H1 (cell line): ENCODE data around the gene BOLA3. TPM values are rescaled to one million over a fixed set of nuclear protein-coding genes. Genes with fewer than 3 reads are reported as not detected.

Source experiments
- BACH1 ChIP-seq: IDR thresholded peaks from 2 replicates; pipeline ENCODE4 v1.6.1; 2012; ENCODE audit warnings: low read length, improper control_type of control experiment
- BRCA1 ChIP-seq: IDR thresholded peaks from 2 replicates; pipeline ENCODE4 v1.6.1; 2012; ENCODE audit warnings: low read depth, low read length, improper control_type of control experiment
- CBX8 ChIP-seq: fragments of 300-800, 300-1000 bp; sonication (generic); IDR thresholded peaks from 2 replicates; pipeline ENCODE4 v1.7.1; 2016; ENCODE audit warnings: low read depth, low read length, borderline replicate concordance
- CHD1 ChIP-seq: IDR thresholded peaks from 2 replicates; pipeline ENCODE4 v1.6.1; 2012; ENCODE audit warnings: low read depth, low read length, improper control_type of control experiment
- CHD2 ChIP-seq: IDR thresholded peaks from 2 replicates; pipeline ENCODE4 v1.6.1; 2012; ENCODE audit warnings: low read length, improper control_type of control experiment
- EGR1 ChIP-seq: IDR thresholded peaks from 2 replicates; pipeline ENCODE4 v1.6.1; 2011; ENCODE audit warnings: low read depth, low read length, borderline replicate concordance
- EP300 ChIP-seq, 2 experiments: IDR thresholded peaks; 1 replicate in 1 of 2; 2 replicates in 1 of 2; pipeline ENCODE4 v1.6.1; 2011 to 2012; ENCODE audit warnings: low read depth in 2 of 2, low read length in 2 of 2, mild to moderate bottlenecking in 2 of 2, borderline replicate concordance in 1 of 2, inconsistent platforms in 1 of 2, moderate library complexity in 1 of 2
- GABPA ChIP-seq: IDR thresholded peaks from 2 replicates; pipeline ENCODE4 v1.6.1; 2011; ENCODE audit warnings: mild to moderate bottlenecking, low read length, moderate library complexity, borderline replicate concordance; ENCODE audit not compliant: insufficient read depth
- HDAC6 ChIP-seq: IDR thresholded peaks from one replicate; pipeline ENCODE4 v1.7.1; 2012; ENCODE audit warnings: low read depth, mild to moderate bottlenecking, inconsistent platforms, low read length, moderate library complexity
- JUN ChIP-seq: IDR thresholded peaks from 2 replicates; pipeline ENCODE4 v1.6.1; 2011; ENCODE audit warnings: low read depth, mild to moderate bottlenecking, improper control_type of control experiment, low read length
- JUND ChIP-seq: IDR thresholded peaks from 2 replicates; pipeline ENCODE4 v1.6.1; 2011; ENCODE audit warnings: mild to moderate bottlenecking, improper control_type of control experiment, low read length
- NRF1 ChIP-seq: IDR thresholded peaks from 2 replicates; pipeline ENCODE4 v1.6.1; 2011; ENCODE audit warnings: mild to moderate bottlenecking, low read depth, low read length, improper control_type of control experiment
- PHF8 ChIP-seq: fragments of 200-600 bp; sonication (generic); conservative IDR thresholded peaks from 2 replicates; pipeline ENCODE4 v1.7.1; 2012; ENCODE audit warnings: low read depth, mild to moderate bottlenecking, inconsistent platforms, low read length, moderate library complexity
- POLR2AphosphoS5 ChIP-seq: IDR thresholded peaks from 2 replicates; pipeline ENCODE4 v1.6.1; 2011; ENCODE audit warnings: low read depth, low read length
- RAD21 ChIP-seq, 2 experiments: IDR thresholded peaks in 1 of 2; conservative IDR thresholded peaks in 1 of 2; 2 replicates each; pipeline ENCODE4 v1.6.1; 2011; ENCODE audit warnings: low read depth in 2 of 2, low read length in 2 of 2, improper control_type of control experiment in 1 of 2, inconsistent platforms in 1 of 2, mild to moderate bottlenecking in 1 of 2, moderate library complexity in 1 of 2
- RXRA ChIP-seq: IDR thresholded peaks from 2 replicates; pipeline ENCODE4 v1.6.1; 2011; ENCODE audit warnings: low read depth, mild to moderate bottlenecking, low read length, moderate library complexity; ENCODE audit not compliant: insufficient read depth
- SAP30 ChIP-seq: fragments of 300-600 bp; sonication (generic); IDR thresholded peaks from 2 replicates; pipeline ENCODE4 v1.7.1; 2012; ENCODE audit warnings: low read length, moderate library complexity, mild to moderate bottlenecking, inconsistent platforms; ENCODE audit not compliant: insufficient read depth, insufficient replicate concordance
- SIN3A ChIP-seq, 2 experiments: IDR thresholded peaks in 1 of 2; conservative IDR thresholded peaks in 1 of 2; 2 replicates each; pipeline ENCODE4 v1.6.1; 2011 to 2012; ENCODE audit warnings: low read length in 2 of 2, improper control_type of control experiment in 1 of 2, low read depth in 1 of 2, mild to moderate bottlenecking in 1 of 2
- SP2 ChIP-seq: IDR thresholded peaks from 2 replicates; pipeline ENCODE4 v1.6.1; 2012; ENCODE audit warnings: mild to moderate bottlenecking, low read length, inconsistent platforms
- SP4 ChIP-seq: IDR thresholded peaks from 2 replicates; pipeline ENCODE4 v1.6.1; 2012; ENCODE audit warnings: low read length, inconsistent platforms
- TAF7 ChIP-seq: optimal IDR thresholded peaks from 2 replicates; pipeline ENCODE3; 2011; ENCODE audit warnings: low read depth, mild to moderate bottlenecking, inconsistent platforms, low read length, moderate library complexity, borderline replicate concordance
- TEAD4 ChIP-seq: IDR thresholded peaks from 2 replicates; pipeline ENCODE4 v1.6.1; 2012; ENCODE audit warnings: low read depth, low read length, inconsistent platforms, mixed read lengths
- polyA plus RNA-seq, 7 experiments: library from polyadenylated mRNA; depleted of rRNA in 3 of 7; stranded (reverse) in 5 of 7; unstranded in 2 of 7; fragments of >200 nt in 5 of 7; fragments of 200-250 nt in 2 of 7; gene quantifications; 1 replicate in 5 of 7; 2 replicates in 1 of 7; 4 replicates in 1 of 7; pipeline versions ENCODE4 v1.2.1 to v1.2.3, GENCODE V29; 2011 to 2013; ENCODE audit warnings: missing spikeins in 2 of 7, mixed read lengths in 2 of 7
- total RNA-seq: library from RNA; stranded (reverse); fragmentation: NEBNext Ultra II Directional; extraction: Animal tissue kit (Norgen Biotek cat#: 25700); gene quantifications from 2 replicates; pipeline ENCODE4 v1.2.1, GENCODE V29; 2021
- TF ChIP-seq, protein P1 (sequence below): IDR thresholded peaks from 2 replicates; pipeline ENCODE4 v1.6.1; 2011; ENCODE audit warnings: low read length, improper control_type of control experiment

The BOLA3 gene
- total and polyA plus RNA-seq, 2 of the 8 experiments (the other 6 are each of a cell fraction or from before 2014, with no cell fraction given): 46.1 to 67.3 TPM

DNA sequence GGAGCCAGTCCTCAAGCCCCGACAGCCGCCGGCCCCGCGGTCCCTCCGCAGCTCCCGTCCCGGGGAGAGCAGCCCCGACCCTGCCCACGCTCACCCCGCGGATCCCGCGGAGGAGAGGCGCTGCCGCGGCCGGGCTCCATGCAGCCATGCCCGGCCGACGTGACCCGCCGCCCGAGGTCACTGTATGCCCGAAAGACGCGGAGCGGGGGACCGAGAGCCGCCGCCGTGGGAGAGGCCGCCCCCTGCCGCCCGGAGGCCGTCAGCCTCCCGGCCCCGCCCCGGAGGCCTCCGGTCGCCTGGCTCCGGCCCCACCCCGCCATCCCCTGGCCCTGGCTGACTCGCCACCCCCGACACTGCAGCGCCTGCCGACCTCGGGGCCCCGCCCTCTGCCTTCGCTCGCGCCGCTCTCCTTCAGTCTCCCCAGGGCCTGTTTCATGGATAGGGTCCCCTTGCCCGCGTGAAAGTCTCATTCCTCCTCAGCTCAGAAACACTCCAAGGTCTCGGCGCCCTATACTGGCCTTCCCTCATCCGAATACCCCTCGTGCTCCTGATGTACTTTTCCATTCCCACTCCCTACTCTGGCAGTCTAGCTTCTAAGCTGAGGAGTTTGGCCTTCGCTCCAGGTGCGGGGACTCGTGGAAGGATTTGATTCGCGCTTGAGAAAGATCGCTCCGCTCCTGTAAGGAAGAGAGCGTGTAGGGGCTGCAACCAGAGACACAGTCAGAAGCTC, at the start of gene BOLA3 (continued):
- TF ChIP-seq CHD1 (no peak), SAP30 (no peak), HDAC6 (no peak), EGR1 (peak; percentile 62), CBX8 (no peak), BACH1 (no peak; the same call in 1 of the 2 replicates), POLR2AphosphoS5 (peak; percentile 45), SP2 (peak; percentile 13; the same call in 1 of the 2 replicates), GABPA (no peak), SP4 (no peak), CHD2 (no peak), TAF7 (peak; percentile 63), SIN3A (conservative IDR thresholded peaks at IDR 0.05 in 1 of 2, IDR thresholded peaks at IDR 0.05 in 1 of 2; ENCODE audit: low read depth in 1 of 2, low read length in 2 of 2) (peak in 1 of 2 experiments; percentile 40; a peak in 2 of 4 replicates), PHF8 (peak; percentile 98), RXRA (0 out of 2 replicates have a peak, but pooled peaks have one; percentile 58), TEAD4 (no peak), JUND (no peak), RAD21 (IDR thresholded peaks at IDR 0.05 in 1 of 2, conservative IDR thresholded peaks at IDR 0.05 in 1 of 2; ENCODE audit: low read depth in 2 of 2, low read length in 2 of 2) (peak; percentile 47 to 53), BRCA1 (no peak), JUN (no peak), NRF1 (no peak), EP300 (IDR thresholded peaks at IDR 0.05; ENCODE audit: borderline replicate concordance in 1 of 2, low read depth in 2 of 2, low read length in 2 of 2) (no peak)
- TF ChIP-seq, protein P1, sequence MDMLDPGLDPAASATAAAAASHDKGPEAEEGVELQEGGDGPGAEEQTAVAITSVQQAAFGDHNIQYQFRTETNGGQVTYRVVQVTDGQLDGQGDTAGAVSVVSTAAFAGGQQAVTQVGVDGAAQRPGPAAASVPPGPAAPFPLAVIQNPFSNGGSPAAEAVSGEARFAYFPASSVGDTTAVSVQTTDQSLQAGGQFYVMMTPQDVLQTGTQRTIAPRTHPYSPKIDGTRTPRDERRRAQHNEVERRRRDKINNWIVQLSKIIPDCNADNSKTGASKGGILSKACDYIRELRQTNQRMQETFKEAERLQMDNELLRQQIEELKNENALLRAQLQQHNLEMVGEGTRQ: no peak
